CD4-positive, alpha-beta T cell treated with Interleukin-4 for 1 hour (primary cell): Measurements from ENCODE around the gene RMRP.
A peak's percentile ranks its signal among the peaks of the same experiment; 100 is the strongest.

Experiments used
- DNase-seq, 2 donors: peaks; one replicate each; pipeline ENCODE4 v3.0.0-alpha.2; 2020 to 2022

The RMRP gene

GRCh38 chr9:35686222-35687203, 28.7 kb upstream of the RMRP start:
- DNase-seq, result no peak

DNA sequence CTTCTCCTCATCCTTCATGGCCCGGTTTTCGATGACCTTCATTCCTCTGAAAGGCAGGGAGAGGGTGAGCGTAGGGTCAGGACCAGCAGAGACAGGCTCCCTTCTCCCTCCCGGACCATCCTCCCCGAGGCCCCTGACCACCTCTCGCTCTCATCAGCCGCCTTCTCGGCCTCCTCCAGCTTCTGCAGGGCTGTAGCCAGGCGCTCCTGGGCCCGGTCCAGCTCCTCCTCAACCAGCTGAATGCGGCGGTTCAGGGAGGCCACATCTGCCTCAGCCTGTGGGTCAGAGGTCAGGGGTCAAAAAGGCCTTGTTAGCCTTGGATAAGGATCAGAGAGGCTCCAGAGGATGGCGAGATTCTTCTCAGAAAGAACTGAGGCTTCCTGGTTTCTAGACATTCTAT, 27.7 kb upstream of the RMRP start:
- no peak for DNase-seq

- no peak for DNase-seq
These were observed 27.1 kb upstream of the RMRP start for GRCh38 chr9:35684921-35685320.

DNA sequence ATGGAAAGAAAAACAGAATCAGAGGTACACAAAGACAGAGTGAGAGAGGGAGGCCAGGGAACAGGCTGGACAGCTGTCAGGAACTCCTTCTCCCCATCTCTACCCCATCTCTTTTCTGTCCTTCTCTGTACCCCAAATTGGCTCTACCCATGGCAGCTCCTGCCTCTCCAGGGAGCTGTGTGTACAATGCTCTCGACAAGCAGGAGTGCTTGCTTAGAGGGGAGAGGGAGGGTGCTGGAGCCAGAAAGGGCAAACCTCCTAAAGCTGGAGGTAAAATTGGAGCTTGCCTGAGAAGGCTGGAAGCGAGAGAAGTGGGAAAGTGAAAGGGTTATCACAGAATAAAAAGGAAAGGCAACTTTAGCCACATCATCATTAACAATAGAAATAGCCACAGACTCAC, 25.5 kb upstream of the RMRP start:
- no peak for DNase-seq

- DNase-seq, result no peak
These were observed 24.9 kb upstream of the RMRP start for GRCh38 chr9:35682520-35683315.

- DNase-seq, result no peak
These were observed 24.2 kb upstream of the RMRP start for GRCh38 chr9:35682051-35682450.

DNA sequence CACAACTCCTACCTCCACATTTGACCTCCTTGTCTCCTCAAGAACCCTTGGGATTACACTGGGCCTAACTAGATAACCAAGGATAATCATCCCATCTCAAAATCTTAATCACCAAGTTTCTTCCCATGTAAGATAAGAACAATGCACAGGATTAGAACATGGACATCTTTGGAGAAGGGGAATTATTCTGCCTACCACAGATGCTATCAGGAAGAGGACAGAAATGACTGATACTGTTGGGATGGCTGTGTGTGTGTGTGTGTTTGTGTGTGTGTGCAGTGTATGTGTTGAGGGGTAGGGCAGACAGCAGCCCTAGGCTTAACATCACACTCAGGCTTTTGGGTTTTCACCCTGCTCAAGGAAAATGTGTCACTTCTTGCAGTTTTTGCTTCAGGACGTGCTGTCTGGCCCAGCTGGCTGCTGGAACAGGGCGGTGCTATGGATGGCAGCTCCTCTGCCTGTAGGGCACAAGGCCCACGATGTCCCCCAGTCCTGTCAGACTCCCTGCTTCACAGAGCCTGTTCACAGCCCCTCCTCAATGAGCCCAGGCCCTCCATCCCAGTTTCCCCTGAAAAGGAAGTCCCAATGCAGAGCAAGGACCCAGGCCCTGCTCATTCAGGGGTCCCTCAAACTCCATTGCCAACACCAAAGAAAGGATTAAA, 23.7 kb upstream of the RMRP start:
- DNase-seq, result no peak

GRCh38 chr9:35680331-35681105, 22.7 kb upstream of the RMRP start:
- no peak for DNase-seq

DNA sequence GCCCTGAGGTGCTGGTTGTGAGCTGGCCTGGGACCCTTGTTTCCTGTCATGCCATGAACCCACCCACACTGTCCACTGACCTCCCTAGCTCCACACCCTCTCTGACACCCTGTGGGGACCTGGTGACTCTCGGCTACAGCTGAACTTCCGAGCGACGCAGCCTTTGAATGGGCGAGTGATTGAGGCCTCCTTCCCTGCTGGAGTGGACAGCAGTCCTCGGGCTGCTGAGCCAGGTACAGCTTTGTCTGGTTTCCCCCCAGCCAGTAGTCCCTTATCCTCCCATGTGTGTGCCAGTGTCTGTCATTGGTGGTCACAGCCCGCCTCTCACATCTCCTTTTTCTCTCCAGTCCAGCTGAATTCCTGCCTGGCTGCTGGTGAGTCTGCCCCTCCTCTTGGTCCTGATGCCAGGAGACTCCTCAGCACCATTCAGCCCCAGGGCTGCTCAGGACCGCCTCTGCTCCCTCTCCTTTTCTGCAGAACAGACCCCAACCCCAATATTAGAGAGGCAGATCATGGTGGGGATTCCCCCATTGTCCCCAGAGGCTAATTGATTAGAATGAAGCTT, 22.0 kb upstream of the RMRP start:
- DNase-seq, result no peak

DNA sequence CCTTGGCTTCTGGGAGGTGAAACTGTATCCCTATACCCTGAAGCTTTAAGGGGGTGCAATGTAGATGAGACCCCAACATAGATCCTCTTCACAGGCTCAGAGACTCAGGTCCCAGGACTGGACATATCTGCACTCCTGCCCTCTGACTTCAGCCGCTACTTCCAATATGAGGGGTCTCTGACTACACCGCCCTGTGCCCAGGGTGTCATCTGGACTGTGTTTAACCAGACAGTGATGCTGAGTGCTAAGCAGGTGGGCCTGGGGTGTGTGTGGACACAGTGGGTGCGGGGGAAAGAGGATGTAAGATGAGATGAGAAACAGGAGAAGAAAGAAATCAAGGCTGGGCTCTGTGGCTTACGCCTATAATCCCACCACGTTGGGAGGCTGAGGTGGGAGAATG, 21.3 kb upstream of the RMRP start:
- DNase-seq, result no peak

GRCh38 chr9:35675732-35676392, 18.0 kb upstream of the RMRP start:
- peak in 1 of 2 donors; percentile 35 for DNase-seq

DNA sequence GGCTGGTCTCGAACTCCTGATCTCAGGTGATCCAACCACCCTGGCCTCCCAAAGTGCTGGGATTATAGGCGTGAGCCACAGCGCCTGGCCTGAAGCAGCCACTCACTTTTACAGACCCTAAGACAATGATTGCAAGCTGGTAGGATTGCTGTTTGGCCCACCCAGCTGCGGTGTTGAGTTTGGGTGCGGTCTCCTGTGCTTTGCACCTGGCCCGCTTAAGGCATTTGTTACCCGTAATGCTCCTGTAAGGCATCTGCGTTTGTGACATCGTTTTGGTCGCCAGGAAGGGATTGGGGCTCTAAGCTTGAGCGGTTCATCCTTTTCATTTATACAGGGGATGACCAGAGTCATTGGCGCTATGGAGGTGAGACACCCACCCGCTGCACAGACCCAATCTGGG, 17.4 kb upstream of the RMRP start:
- DNase-seq, result no peak

DNA sequence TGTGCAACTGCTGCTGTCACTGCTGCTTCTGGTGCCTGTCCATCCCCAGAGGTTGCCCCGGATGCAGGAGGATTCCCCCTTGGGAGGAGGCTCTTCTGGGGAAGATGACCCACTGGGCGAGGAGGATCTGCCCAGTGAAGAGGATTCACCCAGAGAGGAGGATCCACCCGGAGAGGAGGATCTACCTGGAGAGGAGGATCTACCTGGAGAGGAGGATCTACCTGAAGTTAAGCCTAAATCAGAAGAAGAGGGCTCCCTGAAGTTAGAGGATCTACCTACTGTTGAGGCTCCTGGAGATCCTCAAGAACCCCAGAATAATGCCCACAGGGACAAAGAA, 16.2 kb upstream of the RMRP start:
- no peak for DNase-seq

DNA sequence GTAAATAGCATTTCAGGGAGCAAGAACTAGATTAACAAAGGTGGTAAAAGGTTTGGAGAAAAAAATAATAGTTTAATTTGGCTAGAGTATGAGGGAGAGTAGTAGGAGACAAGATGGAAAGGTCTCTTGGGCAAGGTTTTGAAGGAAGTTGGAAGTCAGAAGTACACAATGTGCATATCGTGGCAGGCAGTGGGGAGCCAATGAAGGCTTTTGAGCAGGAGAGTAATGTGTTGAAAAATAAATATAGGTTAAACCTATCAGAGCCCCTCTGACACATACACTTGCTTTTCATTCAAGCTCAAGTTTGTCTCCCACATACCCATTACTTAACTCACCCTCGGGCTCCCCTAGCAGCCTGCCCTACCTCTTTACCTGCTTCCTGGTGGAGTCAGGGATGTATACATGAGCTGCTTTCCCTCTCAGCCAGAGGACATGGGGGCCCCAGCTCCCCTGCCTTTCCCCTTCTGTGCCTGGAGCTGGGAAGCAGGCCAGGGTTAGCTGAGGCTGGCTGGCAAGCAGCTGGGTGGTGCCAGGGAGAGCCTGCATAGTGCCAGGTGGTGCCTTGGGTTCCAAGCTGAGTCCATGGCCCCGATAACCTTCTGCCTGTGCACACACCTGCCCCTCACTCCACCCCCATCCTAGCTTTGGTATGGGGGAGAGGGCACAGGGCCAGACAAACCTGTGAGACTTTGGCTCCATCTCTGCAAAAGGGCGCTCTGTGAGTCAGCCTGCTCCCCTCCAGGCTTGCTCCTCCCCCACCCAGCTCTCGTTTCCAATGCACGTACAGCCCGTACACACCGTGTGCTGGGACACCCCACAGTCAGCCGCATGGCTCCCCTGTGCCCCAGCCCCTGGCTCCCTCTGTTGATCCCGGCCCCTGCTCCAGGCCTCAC, 15.6 kb upstream of the RMRP start, which contains the start of gene CA9:
Gene CA9 (plus strand): TSS at position 797 of the 893 bp plus-strand sequence. CDS start 32 bp downstream, at position 829.
- no peak for DNase-seq

GRCh38 chr9:35669331-35670145, 11.7 kb upstream of the RMRP start:
- DNase-seq, result no peak

DNA sequence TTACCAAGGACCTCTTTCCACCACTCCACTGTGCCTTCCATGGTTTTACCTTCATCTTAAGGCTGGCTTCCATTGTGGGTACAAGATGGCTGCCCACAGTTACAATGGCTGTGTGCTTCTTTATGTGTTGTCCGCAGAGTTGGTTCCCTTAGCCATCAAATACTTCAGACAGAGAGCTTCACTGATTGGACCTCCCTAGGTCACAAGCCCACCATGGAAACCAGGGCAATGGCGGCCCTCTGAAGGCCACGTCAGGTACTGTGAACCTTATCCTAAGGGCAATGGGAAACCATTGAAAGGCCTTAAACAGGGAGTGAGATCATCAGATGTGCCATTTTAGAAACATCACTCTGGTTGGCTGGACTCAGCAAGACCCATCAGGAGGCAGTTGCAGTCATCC, 10.1 kb upstream of the RMRP start:
- no peak for DNase-seq

- no peak for DNase-seq
These were observed 8.7 kb upstream of the RMRP start for GRCh38 chr9:35666549-35666948.

GRCh38 chr9:35666045-35666444, 8.2 kb upstream of the RMRP start:
- DNase-seq, result no peak

DNA sequence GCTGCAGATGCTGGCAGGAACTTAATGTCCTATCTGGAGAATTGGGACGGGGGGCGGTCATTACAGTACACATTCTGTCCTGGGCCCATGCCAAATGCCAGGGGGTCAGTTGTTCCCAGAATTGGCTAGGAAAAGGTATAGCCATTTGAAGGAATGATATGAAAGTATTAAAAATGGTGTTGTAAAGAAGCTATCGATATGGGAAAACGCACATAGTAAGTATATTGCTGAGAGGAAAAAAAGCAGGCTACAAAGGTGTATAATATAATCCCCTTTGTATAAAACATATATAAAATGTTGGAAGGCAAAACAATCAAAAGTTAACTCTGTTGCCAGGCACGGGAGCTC, 7.6 kb upstream of the RMRP start:
- no peak for DNase-seq
